ENCODE data around the gene LEFTY1.

LEFTY1 gene

DNA sequence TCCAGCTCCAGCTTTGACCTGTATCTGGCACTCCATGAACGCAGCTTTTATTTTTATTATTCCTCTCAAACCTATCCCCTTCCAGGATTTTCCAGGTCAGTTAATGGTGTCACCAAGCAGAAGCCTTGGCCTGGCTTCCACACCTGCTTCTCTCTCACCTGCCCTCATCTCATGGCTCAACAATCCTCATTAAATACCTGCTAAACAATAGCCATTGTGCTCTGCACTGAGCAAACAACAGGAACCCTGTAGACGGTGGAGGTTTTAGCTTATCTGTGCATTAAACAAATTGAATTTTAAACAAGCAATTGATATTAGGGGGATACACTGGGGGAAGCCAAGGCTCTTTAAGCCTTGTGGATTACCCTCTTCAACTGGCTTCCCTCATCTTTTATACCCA lies 19.8 kb upstream of the LEFTY1 start:
- POLR2A ChIA-PET, result no interaction called here
- Histone ChIP-seq H3K36me3 (ENCODE audit: control insufficient read depth in 4 of 4, insufficient read depth in 4 of 4, low read length in 3 of 4) (peaks cover 0 to 3% (median 1%) of the 10 kb centered on the region in 4 experiments), H3K27me3 (replicated peaks in 2 of 5; ENCODE audit: control insufficient read depth in 4 of 5, insufficient read depth in 5 of 5, low read length in 4 of 5) (no peaks in the 10 kb centered on the region), H3K4me3 (ENCODE audit: control insufficient read depth in 1 of 7, extremely low read depth in 1 of 7, insufficient read depth in 4 of 7, low read depth in 2 of 7, low read length in 6 of 7) (no peak overlapping the region), H3K4me1 (ENCODE audit: control extremely low read depth in 1 of 4, control insufficient read depth in 4 of 4, insufficient read depth in 4 of 4, low read length in 3 of 4) (peaks cover 0 to 8% (median 4%) of the 10 kb centered on the region in 4 experiments), H3K9me3 (ENCODE audit: control extremely low read depth in 1 of 5, control insufficient read depth in 4 of 5, insufficient read depth in 2 of 5, low read depth in 1 of 5, low read length in 4 of 5) (no peaks in the 10 kb centered on the region), H3K27ac (ENCODE audit: insufficient read depth in 1 of 2, low read depth in 1 of 2, low read length in 2 of 2, poor library complexity in 1 of 2, severe bottlenecking in 2 of 2) (no peak overlapping the region)
- no peak for DNase-seq
- CTCF ChIA-PET, result interaction anchor here (0.8 kb wide), 1 partner anchor 20 kb away, joined by 3 read pairs; the partner anchor contains the start of gene LEFTY1
- WGBS (ENCODE audit: insufficient coverage), result 100% methylated on average over 1 of the region's 2 CpGs

GRCh38 chr1:225908013-225908640 lies 19.2 kb upstream of the LEFTY1 start:
- POLR2A ChIA-PET, result no interaction called here
- DNase-seq, result no peak
- H3K36me3 ChIP-seq (ENCODE audit: control insufficient read depth in 4 of 4, insufficient read depth in 4 of 4, low read length in 3 of 4), result peaks cover 0 to 3% (median 1%) of the 10 kb centered on the region in 4 experiments
- 93% methylated on average over 3 of the region's 5 CpGs for WGBS (ENCODE audit: insufficient coverage)
- H3K27ac ChIP-seq (ENCODE audit: insufficient read depth in 1 of 2, low read depth in 1 of 2, low read length in 2 of 2, poor library complexity in 1 of 2, severe bottlenecking in 2 of 2), result no peak overlapping the region
- CTCF ChIA-PET, result no interaction called here
- H3K9me3 ChIP-seq (ENCODE audit: control extremely low read depth in 1 of 5, control insufficient read depth in 4 of 5, insufficient read depth in 2 of 5, low read depth in 1 of 5, low read length in 4 of 5), result no peaks in the 10 kb centered on the region
- no peak overlapping the region for H3K4me3 ChIP-seq (ENCODE audit: control insufficient read depth in 1 of 7, extremely low read depth in 1 of 7, insufficient read depth in 4 of 7, low read depth in 2 of 7, low read length in 6 of 7)
- H3K4me1 ChIP-seq (ENCODE audit: control extremely low read depth in 1 of 4, control insufficient read depth in 4 of 4, insufficient read depth in 4 of 4, low read length in 3 of 4), result peaks cover 0 to 8% (median 4%) of the 10 kb centered on the region in 4 experiments
- no peaks in the 10 kb centered on the region for H3K27me3 ChIP-seq (replicated peaks in 2 of 5; ENCODE audit: control insufficient read depth in 4 of 5, insufficient read depth in 5 of 5, low read length in 4 of 5)

- H3K36me3 ChIP-seq (ENCODE audit: control insufficient read depth in 4 of 4, insufficient read depth in 4 of 4, low read length in 3 of 4), result no peaks in the 10 kb centered on the region
- H3K9me3 ChIP-seq (ENCODE audit: control extremely low read depth in 1 of 5, control insufficient read depth in 4 of 5, insufficient read depth in 2 of 5, low read depth in 1 of 5, low read length in 4 of 5), result no peaks in the 10 kb centered on the region
- no peak overlapping the region for H3K27ac ChIP-seq (ENCODE audit: insufficient read depth in 1 of 2, low read depth in 1 of 2, low read length in 2 of 2, poor library complexity in 1 of 2, severe bottlenecking in 2 of 2)
- WGBS (ENCODE audit: insufficient coverage), result 99% methylated on average over 7 of the region's 7 CpGs
- ChIA-PET POLR2A (no interaction called here), CTCF (interaction anchor here (2.8 kb wide), 1 partner anchor 10 kb away, joined by 8 read pairs; no protein-coding TSS in a partner anchor)
- no peak overlapping the region for H3K4me3 ChIP-seq (ENCODE audit: control insufficient read depth in 1 of 7, extremely low read depth in 1 of 7, insufficient read depth in 4 of 7, low read depth in 2 of 7, low read length in 6 of 7)
- no peaks in the 10 kb centered on the region for H3K27me3 ChIP-seq (replicated peaks in 2 of 5; ENCODE audit: control insufficient read depth in 4 of 5, insufficient read depth in 5 of 5, low read length in 4 of 5)
- H3K4me1 ChIP-seq (ENCODE audit: control extremely low read depth in 1 of 4, control insufficient read depth in 4 of 4, insufficient read depth in 4 of 4, low read length in 3 of 4), result peaks cover 0 to 8% (median 4%) of the 10 kb centered on the region in 4 experiments
- DNase-seq, result no peak
Observed at GRCh38 chr1:225907341-225907740, 18.4 kb upstream of the LEFTY1 start.

- H3K4me1 ChIP-seq (ENCODE audit: control extremely low read depth in 1 of 4, control insufficient read depth in 4 of 4, insufficient read depth in 4 of 4, low read length in 3 of 4), result peaks cover 0 to 7% (median 3%) of the 10 kb centered on the region in 4 experiments
- H3K4me3 ChIP-seq (ENCODE audit: control insufficient read depth in 1 of 7, extremely low read depth in 1 of 7, insufficient read depth in 4 of 7, low read depth in 2 of 7, low read length in 6 of 7), result no peak overlapping the region
- no peaks in the 10 kb centered on the region for H3K27me3 ChIP-seq (replicated peaks in 2 of 5; ENCODE audit: control insufficient read depth in 4 of 5, insufficient read depth in 5 of 5, low read length in 4 of 5)
- ChIA-PET POLR2A (no interaction called here), CTCF (interaction anchor here (0.8 to 2.8 kb wide), 3 partner anchors 11 to 167 kb away, joined by 3 to 8 read pairs (median 4); no protein-coding TSS in a partner anchor)
- no peak overlapping the region for H3K27ac ChIP-seq (ENCODE audit: insufficient read depth in 1 of 2, low read depth in 1 of 2, low read length in 2 of 2, poor library complexity in 1 of 2, severe bottlenecking in 2 of 2)
- 100% methylated on average over 5 of the region's 6 CpGs for WGBS (ENCODE audit: insufficient coverage)
- H3K9me3 ChIP-seq (ENCODE audit: control extremely low read depth in 1 of 5, control insufficient read depth in 4 of 5, insufficient read depth in 2 of 5, low read depth in 1 of 5, low read length in 4 of 5), result no peaks in the 10 kb centered on the region
- no peaks in the 10 kb centered on the region for H3K36me3 ChIP-seq (ENCODE audit: control insufficient read depth in 4 of 4, insufficient read depth in 4 of 4, low read length in 3 of 4)
- no peak for DNase-seq
Observed at GRCh38 chr1:225906467-225906866, 17.5 kb upstream of the LEFTY1 start.

DNA sequence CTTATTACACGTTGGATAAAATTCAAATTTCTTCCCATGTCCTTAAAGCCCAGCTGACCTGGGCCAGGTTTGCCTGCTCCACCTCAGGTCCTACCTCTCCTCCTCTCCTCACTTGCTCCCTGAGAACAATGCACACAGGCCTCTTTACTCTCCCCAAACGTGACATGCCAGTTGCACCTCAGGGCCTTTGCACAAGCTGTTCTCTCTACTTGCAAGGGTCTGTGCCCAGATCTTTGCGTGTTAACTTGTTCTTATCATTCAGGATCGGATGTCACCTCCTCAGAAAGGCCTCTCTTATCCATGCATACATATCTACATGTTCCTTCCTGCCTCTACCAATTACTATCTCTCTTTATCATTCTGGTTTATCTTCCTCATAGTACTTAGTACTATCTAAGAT lies 14.7 kb upstream of the LEFTY1 start:
- H3K9me3 ChIP-seq (ENCODE audit: control extremely low read depth in 1 of 5, control insufficient read depth in 4 of 5, insufficient read depth in 2 of 5, low read depth in 1 of 5, low read length in 4 of 5), result no peaks in the 10 kb centered on the region
- no peak overlapping the region for H3K4me3 ChIP-seq (ENCODE audit: control insufficient read depth in 1 of 7, extremely low read depth in 1 of 7, insufficient read depth in 4 of 7, low read depth in 2 of 7, low read length in 6 of 7)
- POLR2A ChIA-PET, result no interaction called here
- no peaks in the 10 kb centered on the region for H3K27me3 ChIP-seq (replicated peaks in 2 of 5; ENCODE audit: control insufficient read depth in 4 of 5, insufficient read depth in 5 of 5, low read length in 4 of 5)
- WGBS (ENCODE audit: insufficient coverage), result 100% methylated on average over 4 of the region's 4 CpGs
- DNase-seq, result no peak
- CTCF ChIA-PET, result interaction anchor here (1.3 to 1.6 kb wide), 3 partner anchors 24 to 425 kb away, joined by 3 to 6 read pairs (median 3); no protein-coding TSS in a partner anchor
- peaks cover 0 to 5% (median 0%) of the 10 kb centered on the region in 4 experiments for H3K4me1 ChIP-seq (ENCODE audit: control extremely low read depth in 1 of 4, control insufficient read depth in 4 of 4, insufficient read depth in 4 of 4, low read length in 3 of 4)
- no peaks in the 10 kb centered on the region for H3K36me3 ChIP-seq (ENCODE audit: control insufficient read depth in 4 of 4, insufficient read depth in 4 of 4, low read length in 3 of 4)
- H3K27ac ChIP-seq (ENCODE audit: insufficient read depth in 1 of 2, low read depth in 1 of 2, low read length in 2 of 2, poor library complexity in 1 of 2, severe bottlenecking in 2 of 2), result no peak overlapping the region

DNA sequence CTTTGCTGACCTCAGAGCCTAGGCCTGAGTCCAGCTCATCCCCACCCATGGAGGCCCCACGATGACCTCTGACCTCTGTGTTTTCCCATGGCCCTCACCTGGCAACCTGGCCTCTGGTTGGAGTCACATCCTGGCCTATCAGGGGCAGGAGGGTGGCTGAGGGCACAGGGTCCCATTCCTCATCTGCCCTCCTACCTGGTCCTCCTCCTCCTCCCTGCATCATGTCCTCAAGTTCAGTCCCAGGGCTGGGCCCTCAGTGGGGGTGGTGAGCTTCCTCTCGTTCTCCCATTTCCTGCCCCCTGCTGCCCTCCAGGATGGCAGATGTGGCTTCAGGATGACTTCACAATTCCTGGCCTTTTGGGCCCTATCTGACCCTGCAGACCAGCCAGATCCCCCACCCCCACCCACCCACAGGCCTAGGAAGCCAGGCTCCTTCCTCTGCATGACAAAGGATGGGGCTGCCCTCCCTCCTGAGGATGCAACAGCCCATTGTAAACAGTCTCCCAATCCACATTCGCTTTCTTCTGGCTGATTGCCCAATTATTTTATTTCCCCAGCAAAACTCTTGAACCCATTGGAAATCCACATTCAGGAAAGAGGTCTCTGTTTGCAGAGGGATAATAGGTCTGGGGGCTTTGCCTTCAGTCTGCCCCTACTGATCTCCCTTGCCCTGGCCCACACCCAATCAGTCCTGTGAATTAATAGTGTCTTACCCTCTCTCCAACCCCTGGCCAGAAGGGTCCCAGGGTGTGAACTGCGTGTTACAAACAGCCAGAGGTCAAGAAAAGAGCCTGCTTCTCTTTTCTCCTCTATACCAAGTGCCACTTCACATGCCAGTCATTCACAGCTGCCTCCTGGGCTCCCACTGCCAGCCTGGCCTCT lies 10.3 kb upstream of the LEFTY1 start:
- Histone ChIP-seq H3K9me3 (ENCODE audit: control extremely low read depth in 1 of 5, control insufficient read depth in 4 of 5, insufficient read depth in 2 of 5, low read depth in 1 of 5, low read length in 4 of 5) (no peaks in the 10 kb centered on the region), H3K4me1 (ENCODE audit: control extremely low read depth in 1 of 4, control insufficient read depth in 4 of 4, insufficient read depth in 4 of 4, low read length in 3 of 4) (peaks cover 0 to 16% (median 9%) of the 10 kb centered on the region in 4 experiments), H3K27me3 (replicated peaks in 2 of 5; ENCODE audit: control insufficient read depth in 4 of 5, insufficient read depth in 5 of 5, low read length in 4 of 5) (no peaks in the 10 kb centered on the region), H3K4me3 (ENCODE audit: control insufficient read depth in 1 of 7, extremely low read depth in 1 of 7, insufficient read depth in 4 of 7, low read depth in 2 of 7, low read length in 6 of 7) (no peak overlapping the region), H3K36me3 (ENCODE audit: control insufficient read depth in 4 of 4, insufficient read depth in 4 of 4, low read length in 3 of 4) (no peaks in the 10 kb centered on the region), H3K27ac (ENCODE audit: insufficient read depth in 1 of 2, low read depth in 1 of 2, low read length in 2 of 2, poor library complexity in 1 of 2, severe bottlenecking in 2 of 2) (no peak overlapping the region)
- WGBS (ENCODE audit: insufficient coverage), result 85% methylated on average over 3 of the region's 4 CpGs
- no peak for DNase-seq
- ChIA-PET POLR2A (no interaction called here), CTCF (interaction anchor here (1.1 kb wide), 1 partner anchor 30 kb away, joined by 3 read pairs; no protein-coding TSS in a partner anchor)
